Measurements from ENCODE around the gene FNIP1. TPM values are rescaled to one million over a fixed set of nuclear protein-coding genes. Genes with fewer than 3 reads are reported as not detected.

FNIP1 gene
- total RNA-seq, 1 donor from 2014 or later = 18.8 TPM

DNA sequence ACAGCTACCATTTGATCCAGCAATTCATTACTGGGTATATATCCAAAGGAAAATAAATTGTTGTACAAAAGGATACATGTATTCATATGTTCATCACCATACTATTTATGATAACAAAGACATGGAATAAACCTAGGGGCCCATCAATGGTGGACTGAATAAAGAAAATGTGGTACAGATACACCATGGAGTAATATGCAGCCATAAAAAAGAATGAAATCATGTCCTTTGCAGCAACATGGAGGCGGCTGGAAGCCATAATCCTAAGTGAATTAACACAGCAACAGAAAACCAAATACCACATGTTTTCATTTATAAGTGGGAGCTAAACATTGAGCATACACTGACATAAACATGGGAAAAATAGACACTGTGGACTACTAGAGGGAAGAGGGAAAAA, 37.1 kb downstream of the FNIP1 start:
- Mint-ChIP-seq H3K4me1 (ENCODE audit: low read depth) (peaks cover 12% of the 10 kb centered on the region), H3K4me3 (no peak overlapping the region), H3K9me3 (peaks cover 10% of the 10 kb centered on the region), H3K36me3 (ENCODE audit: low read depth) (peaks cover 13% of the 10 kb centered on the region), H3K27me3 (ENCODE audit: insufficient read depth) (no peaks in the 10 kb centered on the region), H3K27ac (no peak overlapping the region)
- intact Hi-C loops (cut with micrococcal nuclease) = no loop called here
- no peak for DNase-seq (ENCODE audit: low spot score)

DNA sequence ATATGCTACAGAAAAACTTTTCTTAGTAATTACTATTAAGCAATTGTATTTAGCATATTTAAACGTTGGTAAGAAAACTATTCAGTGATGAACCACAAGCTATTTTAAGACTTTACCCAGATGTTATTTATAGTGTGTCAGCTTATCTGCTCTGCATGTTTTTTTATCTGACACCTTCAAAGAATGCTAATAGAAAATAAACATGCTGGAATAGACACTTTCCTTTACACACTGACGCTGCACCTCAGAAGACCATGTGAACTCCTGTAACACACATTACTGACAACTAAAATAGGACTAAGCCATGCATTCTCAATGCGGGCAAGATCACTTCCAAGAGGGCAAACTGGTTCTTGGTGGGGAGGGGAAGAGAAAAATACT, 38.3 kb downstream of the FNIP1 start:
- Mint-ChIP-seq H3K4me3 (no peak overlapping the region), H3K4me1 (ENCODE audit: low read depth) (peaks cover 12% of the 10 kb centered on the region), H3K27ac (no peak overlapping the region), H3K27me3 (ENCODE audit: insufficient read depth) (no peaks in the 10 kb centered on the region), H3K36me3 (ENCODE audit: low read depth) (peaks cover 12% of the 10 kb centered on the region), H3K9me3 (peaks cover 8% of the 10 kb centered on the region)
- intact Hi-C loops (cut with micrococcal nuclease) = no loop called here
- no peak for DNase-seq (ENCODE audit: low spot score)

DNA sequence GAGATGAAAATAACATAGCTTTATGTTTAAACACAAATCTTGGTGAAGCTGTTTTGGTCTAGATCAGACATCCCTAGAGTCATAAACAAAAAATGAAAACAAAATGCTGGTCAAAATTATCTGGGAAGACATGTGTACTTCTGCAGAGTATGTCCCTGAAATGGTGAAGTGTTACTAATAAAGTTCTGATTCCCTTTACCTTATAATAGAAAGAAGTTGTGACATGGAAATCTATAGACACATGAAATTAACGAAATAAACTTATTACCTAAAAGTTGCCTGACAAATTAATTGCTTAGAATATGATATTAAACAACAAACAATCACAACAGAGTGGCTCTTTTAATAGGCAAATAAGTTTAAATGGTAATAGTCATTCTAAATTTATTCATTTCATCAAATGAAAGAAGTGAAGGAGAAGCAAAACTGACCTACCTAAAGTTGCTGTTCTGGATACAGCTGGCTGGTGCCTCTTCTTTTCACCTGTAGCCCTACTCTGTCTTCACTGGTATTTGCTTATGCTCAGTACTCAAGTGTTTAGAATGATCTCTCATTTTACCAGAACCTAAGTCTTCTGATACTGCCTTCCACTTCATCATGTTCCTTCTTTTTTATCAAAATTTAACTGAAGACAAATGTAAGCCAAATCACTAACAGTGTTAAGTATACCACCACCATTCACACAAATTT, 38.8 kb downstream of the FNIP1 start:
- Mint-ChIP-seq H3K9me3 (peaks cover 5% of the 10 kb centered on the region), H3K4me1 (ENCODE audit: low read depth) (peaks cover 12% of the 10 kb centered on the region), H3K4me3 (no peak overlapping the region), H3K36me3 (ENCODE audit: low read depth) (peaks cover 14% of the 10 kb centered on the region), H3K27ac (no peak overlapping the region), H3K27me3 (ENCODE audit: insufficient read depth) (no peaks in the 10 kb centered on the region)
- intact Hi-C loops (cut with micrococcal nuclease) = no loop called here
- DNase-seq (ENCODE audit: low spot score) = no peak

DNA sequence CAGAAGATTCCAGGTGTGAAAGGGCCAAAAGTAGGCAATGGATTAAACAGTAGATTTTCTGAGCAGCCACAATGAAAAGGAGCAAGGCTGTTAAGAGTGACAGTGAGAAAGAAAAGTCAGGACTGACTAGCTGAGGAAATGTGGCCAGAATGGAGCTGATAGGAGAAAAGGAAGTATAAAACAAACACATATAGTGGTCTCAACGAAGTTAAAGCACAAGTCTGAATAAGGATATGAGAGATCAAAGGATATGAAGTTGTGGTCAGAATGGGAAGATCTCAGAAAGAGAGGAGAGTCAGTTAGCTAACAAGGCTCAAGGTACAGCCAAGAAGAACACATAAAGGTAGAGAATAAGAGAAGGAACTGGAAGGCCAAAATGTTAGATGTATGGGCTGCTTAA, 39.9 kb downstream of the FNIP1 start:
- no peak overlapping the region for H3K27ac Mint-ChIP-seq
- DNase-seq (ENCODE audit: low spot score) = no peak
- H3K27me3 Mint-ChIP-seq (ENCODE audit: insufficient read depth) = no peaks in the 10 kb centered on the region
- intact Hi-C loops (cut with micrococcal nuclease) = no loop called here
- H3K4me3 Mint-ChIP-seq = no peak overlapping the region
- H3K36me3 Mint-ChIP-seq (ENCODE audit: low read depth) = peaks cover 11% of the 10 kb centered on the region
- no peaks in the 10 kb centered on the region for H3K9me3 Mint-ChIP-seq
- peaks cover 12% of the 10 kb centered on the region for H3K4me1 Mint-ChIP-seq (ENCODE audit: low read depth)

DNA sequence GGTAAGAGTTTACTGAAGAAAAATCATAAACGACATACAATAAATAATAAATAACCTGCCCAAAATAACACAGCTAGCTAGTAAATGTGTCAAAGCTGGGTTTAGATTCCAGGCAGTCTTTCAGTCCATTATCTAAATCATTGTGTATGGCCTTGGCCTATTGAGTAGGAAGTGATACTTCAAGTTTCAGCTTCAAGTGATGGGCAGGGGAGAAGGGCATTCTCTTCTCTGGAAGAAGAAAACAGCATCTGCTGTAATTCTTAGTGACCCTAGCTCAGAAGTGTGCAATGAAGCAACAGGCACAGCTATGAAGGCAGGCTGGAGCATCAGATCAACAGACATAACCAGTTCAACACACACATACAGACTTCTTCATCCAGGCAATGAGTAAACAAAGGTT, 42.5 kb downstream of the FNIP1 start:
- Mint-ChIP-seq H3K4me3 (no peak overlapping the region), H3K9me3 (no peaks in the 10 kb centered on the region), H3K36me3 (ENCODE audit: low read depth) (peaks cover 14% of the 10 kb centered on the region), H3K4me1 (ENCODE audit: low read depth) (peaks cover 20% of the 10 kb centered on the region), H3K27me3 (ENCODE audit: insufficient read depth) (no peaks in the 10 kb centered on the region), H3K27ac (no peak overlapping the region)
- intact Hi-C loops (cut with micrococcal nuclease) = no loop called here
- DNase-seq (ENCODE audit: low spot score) = no peak

DNA sequence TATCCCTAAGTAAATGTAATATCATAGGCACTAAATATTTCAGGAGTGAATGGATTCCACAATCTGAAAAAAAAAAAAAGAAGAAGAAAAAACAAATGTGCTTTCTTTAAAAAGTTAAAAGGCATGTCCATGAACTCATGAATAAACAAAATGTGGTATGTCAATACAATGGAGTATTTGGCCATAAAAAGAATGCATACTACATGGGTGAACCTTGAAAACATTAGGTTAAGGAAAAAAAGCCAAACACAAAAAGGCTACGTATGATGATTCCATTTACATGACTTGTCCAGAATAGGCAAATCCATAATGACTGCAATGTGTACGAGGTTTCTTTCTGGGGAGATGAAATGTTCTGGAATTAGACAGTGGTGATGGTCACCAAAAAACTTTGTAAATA, 45.3 kb downstream of the FNIP1 start:
- no peaks in the 10 kb centered on the region for H3K9me3 Mint-ChIP-seq
- no peaks in the 10 kb centered on the region for H3K27me3 Mint-ChIP-seq (ENCODE audit: insufficient read depth)
- H3K27ac Mint-ChIP-seq = no peak overlapping the region
- intact Hi-C loops (cut with micrococcal nuclease) = no loop called here
- no peak for DNase-seq (ENCODE audit: low spot score)
- peaks cover 18% of the 10 kb centered on the region for H3K36me3 Mint-ChIP-seq (ENCODE audit: low read depth)
- H3K4me3 Mint-ChIP-seq = no peak overlapping the region
- H3K4me1 Mint-ChIP-seq (ENCODE audit: low read depth) = peaks cover 25% of the 10 kb centered on the region

DNA sequence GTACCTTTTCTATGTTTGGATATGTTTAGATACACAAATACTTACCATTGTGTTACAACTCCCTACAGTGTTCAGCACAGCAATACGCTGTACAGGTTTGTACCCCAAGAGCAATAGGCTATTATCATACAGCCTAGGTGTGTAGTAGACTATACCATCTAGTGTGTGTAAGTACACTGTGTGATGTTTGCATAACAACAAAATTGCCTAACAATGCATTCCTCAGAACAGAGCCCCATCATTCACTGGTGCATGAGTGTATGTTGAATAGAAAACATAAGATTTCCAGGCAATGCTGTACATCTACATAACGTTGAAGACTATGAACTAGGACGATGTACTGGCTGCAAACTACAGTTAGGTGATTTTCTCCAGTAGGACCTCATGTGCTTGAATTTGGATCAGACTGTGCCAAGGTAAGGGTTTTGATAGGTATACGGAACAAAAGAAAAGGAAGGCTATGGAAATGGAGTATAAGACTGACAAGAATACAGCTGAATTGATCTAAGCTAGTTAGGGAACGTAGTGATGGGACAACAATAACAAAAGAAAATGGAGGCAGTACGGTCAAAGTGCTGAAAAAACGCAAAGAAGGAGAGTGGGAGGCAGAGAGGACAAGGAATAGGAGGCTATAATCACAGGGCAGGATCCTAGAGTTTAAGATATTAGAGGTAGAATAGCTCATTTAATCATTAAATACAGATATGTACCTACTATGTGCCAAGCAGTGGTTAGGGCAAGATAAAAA, 46.9 kb downstream of the FNIP1 start:
- Mint-ChIP-seq H3K27ac (no peak overlapping the region), H3K27me3 (ENCODE audit: insufficient read depth) (no peaks in the 10 kb centered on the region), H3K4me1 (ENCODE audit: low read depth) (peaks cover 36% of the 10 kb centered on the region), H3K36me3 (ENCODE audit: low read depth) (peaks cover 17% of the 10 kb centered on the region), H3K4me3 (no peak overlapping the region), H3K9me3 (no peaks in the 10 kb centered on the region)
- no peak for DNase-seq (ENCODE audit: low spot score)
- intact Hi-C loops (cut with micrococcal nuclease) = no loop called here

DNA sequence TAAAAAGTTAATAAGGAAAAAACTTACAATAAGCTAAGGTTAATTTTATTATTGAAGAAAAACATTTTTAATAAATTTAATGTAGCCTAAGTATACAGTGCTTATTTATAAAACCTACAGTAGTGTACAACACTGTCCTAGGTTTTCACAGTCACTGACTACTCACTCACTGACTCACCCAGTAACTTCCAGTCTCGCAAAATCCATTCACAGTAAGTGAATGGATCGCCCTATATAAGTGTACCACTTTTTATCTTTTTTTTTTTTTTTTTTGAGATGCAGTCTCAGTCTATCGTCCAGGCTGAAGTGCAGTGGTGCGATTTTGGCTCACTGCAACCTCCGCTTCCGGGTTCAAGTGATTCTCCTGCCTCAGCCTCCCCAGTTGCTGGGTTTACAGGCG, 47.7 kb downstream of the FNIP1 start:
- intact Hi-C loops (cut with micrococcal nuclease) = no loop called here
- Mint-ChIP-seq H3K4me3 (no peak overlapping the region), H3K9me3 (no peaks in the 10 kb centered on the region), H3K36me3 (ENCODE audit: low read depth) (peaks cover 19% of the 10 kb centered on the region), H3K4me1 (ENCODE audit: low read depth) (peaks cover 40% of the 10 kb centered on the region), H3K27ac (no peak overlapping the region), H3K27me3 (ENCODE audit: insufficient read depth) (no peaks in the 10 kb centered on the region)
- DNase-seq (ENCODE audit: low spot score) = no peak

DNA sequence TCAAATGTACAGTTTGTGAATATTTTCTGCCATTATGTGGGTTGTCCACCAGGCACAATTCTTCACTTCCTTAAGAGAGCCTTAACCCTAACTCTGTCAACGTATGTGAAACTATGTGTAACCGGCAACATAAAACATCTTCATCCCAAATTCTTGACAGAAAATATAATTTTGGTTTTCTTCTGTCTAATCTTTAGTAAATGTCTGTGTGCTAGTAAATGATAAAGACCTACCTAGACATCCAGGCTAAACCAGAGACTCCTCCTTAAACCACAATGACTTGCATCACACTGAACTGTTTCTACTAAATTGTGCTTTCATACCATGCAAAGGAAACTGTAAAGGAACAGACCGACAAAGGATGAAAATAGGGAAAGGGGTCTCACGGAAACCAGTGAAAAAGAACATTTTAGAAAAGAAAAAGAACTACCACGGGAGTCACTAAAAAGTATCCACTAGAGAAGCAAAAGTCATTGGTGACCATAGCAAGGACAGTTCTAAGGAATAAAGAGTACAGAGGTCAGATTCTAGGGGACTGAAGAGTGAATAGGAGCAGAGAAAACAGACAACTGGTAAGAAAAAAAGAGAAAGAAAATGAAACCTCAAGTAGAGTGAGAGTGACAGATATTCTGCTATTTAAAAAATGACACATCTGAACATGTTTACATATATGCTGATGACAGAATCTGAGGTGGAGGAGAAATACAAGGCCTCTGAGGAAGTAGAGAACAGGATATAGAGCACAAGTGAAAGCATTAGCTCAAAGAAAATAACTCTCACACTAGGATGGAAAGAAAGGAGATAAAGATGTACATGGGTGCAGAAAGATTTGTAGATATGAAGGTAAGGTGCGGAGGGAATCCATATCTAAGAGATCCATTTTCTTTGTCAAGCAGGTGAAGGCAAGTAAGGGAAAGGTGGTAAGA, 49.4 kb downstream of the FNIP1 start:
- intact Hi-C loops (cut with micrococcal nuclease) = loop anchor here (1.0 to 2.0 kb wide), 4 partner anchors 50 to 352 kb away; partner anchors contain the start of genes FNIP1 and RAPGEF6
- H3K27me3 Mint-ChIP-seq (ENCODE audit: insufficient read depth) = no peaks in the 10 kb centered on the region
- peak overlapping the region; percentile 40 for H3K4me3 Mint-ChIP-seq
- peaks cover 40% of the 10 kb centered on the region for H3K4me1 Mint-ChIP-seq (ENCODE audit: low read depth)
- peaks cover 24% of the 10 kb centered on the region for H3K36me3 Mint-ChIP-seq (ENCODE audit: low read depth)
- peak overlapping the region; percentile 85 for H3K27ac Mint-ChIP-seq
- no peaks in the 10 kb centered on the region for H3K9me3 Mint-ChIP-seq
- DNase-seq (ENCODE audit: low spot score) = no peak

DNA sequence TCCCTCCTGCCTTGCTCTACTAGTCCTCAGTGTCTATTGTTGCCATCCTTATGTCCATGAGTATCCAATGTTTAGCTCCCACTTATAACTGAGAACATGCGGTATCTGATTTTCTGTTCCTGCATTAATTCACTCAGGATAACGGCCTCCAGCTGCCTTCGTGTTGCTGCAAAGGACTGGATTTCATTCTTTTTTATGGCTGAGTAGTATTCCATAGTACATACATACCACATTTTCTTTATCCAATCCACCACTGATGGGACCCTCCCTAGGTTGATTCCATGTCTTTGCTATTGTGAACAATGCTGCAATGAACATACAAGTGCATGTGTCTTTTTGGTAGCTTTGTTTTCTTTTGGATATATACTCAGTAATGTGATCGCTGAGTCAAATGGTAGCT, 50.4 kb downstream of the FNIP1 start:
- intact Hi-C loops (cut with micrococcal nuclease) = loop anchor here (2.0 kb wide), 2 partner anchors 112 to 260 kb away; partner anchors contain the start of gene RAPGEF6

DNA sequence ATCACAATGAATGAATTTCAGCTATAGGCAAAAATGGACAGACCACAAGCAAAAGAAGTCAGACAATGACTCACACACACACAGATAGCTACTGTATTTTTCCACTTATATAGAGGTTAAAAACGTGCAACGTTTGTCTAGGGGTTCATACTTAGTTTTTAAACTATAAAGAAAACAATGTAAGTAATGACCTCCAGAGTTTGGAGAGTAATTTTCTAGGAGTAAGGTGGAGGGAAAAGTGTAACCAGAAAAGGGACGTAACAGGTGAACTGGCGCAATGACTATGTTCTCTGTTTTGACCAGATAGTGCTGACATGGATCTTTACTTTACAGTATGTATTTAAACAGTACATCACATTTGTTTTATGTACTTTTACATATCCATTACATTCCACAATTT, 51.1 kb downstream of the FNIP1 start:
- intact Hi-C loops (cut with micrococcal nuclease) = loop anchor here (2.0 kb wide), 2 partner anchors 111 to 261 kb away; partner anchors contain the start of gene RAPGEF6
- Mint-ChIP-seq H3K9me3 (no peaks in the 10 kb centered on the region), H3K36me3 (ENCODE audit: low read depth) (peaks cover 24% of the 10 kb centered on the region), H3K27me3 (ENCODE audit: insufficient read depth) (no peaks in the 10 kb centered on the region), H3K4me1 (ENCODE audit: low read depth) (peaks cover 40% of the 10 kb centered on the region), H3K27ac (no peak overlapping the region), H3K4me3 (no peak overlapping the region)
- DNase-seq (ENCODE audit: low spot score) = no peak

More for the DNA sequence above, 50.4 kb downstream of the FNIP1 start:
- H3K4me1 Mint-ChIP-seq (ENCODE audit: low read depth) = peaks cover 40% of the 10 kb centered on the region
- H3K27ac Mint-ChIP-seq = no peak overlapping the region
- no peak overlapping the region for H3K4me3 Mint-ChIP-seq
- H3K36me3 Mint-ChIP-seq (ENCODE audit: low read depth) = peaks cover 24% of the 10 kb centered on the region
- no peak for DNase-seq (ENCODE audit: low spot score)
- no peaks in the 10 kb centered on the region for H3K27me3 Mint-ChIP-seq (ENCODE audit: insufficient read depth)
- H3K9me3 Mint-ChIP-seq = no peaks in the 10 kb centered on the region

DNA sequence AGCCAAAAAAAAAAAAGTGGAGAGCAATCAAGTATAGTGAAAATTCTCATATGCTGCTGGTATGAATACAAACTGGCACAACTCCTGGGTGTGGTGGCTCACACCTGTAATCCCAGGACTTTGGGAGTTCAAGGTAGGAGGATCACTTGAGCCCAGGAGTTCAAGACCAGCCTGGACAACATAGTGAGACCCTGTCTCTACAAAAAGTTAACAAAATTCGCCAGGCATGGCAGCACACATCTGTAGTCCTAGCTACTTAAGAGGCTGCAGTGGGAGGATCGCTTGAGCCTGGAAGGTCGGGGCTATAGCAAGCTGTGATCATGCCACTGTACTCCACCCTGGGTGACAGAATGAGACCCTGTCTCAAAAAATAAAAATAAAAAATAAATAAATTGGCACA, 51.7 kb downstream of the FNIP1 start:
- no peak for DNase-seq (ENCODE audit: low spot score)
- Mint-ChIP-seq H3K4me3 (no peak overlapping the region), H3K27me3 (ENCODE audit: insufficient read depth) (no peaks in the 10 kb centered on the region), H3K27ac (no peak overlapping the region), H3K36me3 (ENCODE audit: low read depth) (peaks cover 28% of the 10 kb centered on the region), H3K4me1 (ENCODE audit: low read depth) (peaks cover 40% of the 10 kb centered on the region), H3K9me3 (no peaks in the 10 kb centered on the region)
- intact Hi-C loops (cut with micrococcal nuclease) = no loop called here

All from activated T-helper 1 cell treated with anti-CD3 and anti-CD28 coated beads, Interleukin-12 subunit alpha, Interleukin-12 subunit beta, Interleukin-2, Interleukin-4 antibody, amounts not matched to agents 30 ng/mL and 10 ng/mL and 1 ng/mL, durations not matched to agents 14 hours and 24 hours and 36 hours (primary cell).